Mesothelial cell of epicardium (in vitro differentiated cells): ENCODE results near the gene IFNA6. TPM values are rescaled to one million over a fixed set of nuclear protein-coding genes. Genes with fewer than 3 reads are reported as not detected.

ENCODE experiments used
- DNase-seq, 2 experiments: peaks; one replicate each; pipeline ENCODE4 v3.0.0; 2021; ENCODE audit warnings: low spot score in 2 of 2; ENCODE audit not compliant: unreplicated experiment in 2 of 2
- H3K27ac Mint-ChIP-seq: 2 replicates; pipeline ENCODE4 v1.8.0; 2021; ENCODE audit warnings: mixed read lengths
- H3K27me3 Mint-ChIP-seq: 2 replicates; pipeline ENCODE4 v1.8.0; 2021; ENCODE audit warnings: low read depth, mixed read lengths
- H3K36me3 Mint-ChIP-seq: 2 replicates; pipeline ENCODE4 v1.8.0; 2021; ENCODE audit warnings: mixed read lengths
- H3K4me1 Mint-ChIP-seq: 2 replicates; pipeline ENCODE4 v1.8.0; 2021; ENCODE audit warnings: mixed read lengths
- H3K4me3 Mint-ChIP-seq: 2 replicates; pipeline ENCODE4 v1.8.0; 2021; ENCODE audit warnings: mild to moderate bottlenecking, moderate library complexity, mixed read lengths
- H3K9me3 Mint-ChIP-seq: 2 replicates; pipeline ENCODE4 v1.8.0; 2021; ENCODE audit warnings: mixed read lengths
- total RNA-seq: library from RNA; stranded (reverse); gene quantifications from 3 replicates; pipeline ENCODE4 v1.2.1, GENCODE V29; 2021
- TF ChIP-seq, protein P1 (sequence below): fragments of 200-600 bp; sonication (generic); IDR thresholded peaks from one replicate; pipeline ENCODE4 v1.5.0; 2021; ENCODE audit warnings: antibody characterized with exemption; ENCODE audit not compliant: unreplicated experiment

IFNA6 gene
- total RNA-seq, 1 donor from 2014 or later: not detected

DNA sequence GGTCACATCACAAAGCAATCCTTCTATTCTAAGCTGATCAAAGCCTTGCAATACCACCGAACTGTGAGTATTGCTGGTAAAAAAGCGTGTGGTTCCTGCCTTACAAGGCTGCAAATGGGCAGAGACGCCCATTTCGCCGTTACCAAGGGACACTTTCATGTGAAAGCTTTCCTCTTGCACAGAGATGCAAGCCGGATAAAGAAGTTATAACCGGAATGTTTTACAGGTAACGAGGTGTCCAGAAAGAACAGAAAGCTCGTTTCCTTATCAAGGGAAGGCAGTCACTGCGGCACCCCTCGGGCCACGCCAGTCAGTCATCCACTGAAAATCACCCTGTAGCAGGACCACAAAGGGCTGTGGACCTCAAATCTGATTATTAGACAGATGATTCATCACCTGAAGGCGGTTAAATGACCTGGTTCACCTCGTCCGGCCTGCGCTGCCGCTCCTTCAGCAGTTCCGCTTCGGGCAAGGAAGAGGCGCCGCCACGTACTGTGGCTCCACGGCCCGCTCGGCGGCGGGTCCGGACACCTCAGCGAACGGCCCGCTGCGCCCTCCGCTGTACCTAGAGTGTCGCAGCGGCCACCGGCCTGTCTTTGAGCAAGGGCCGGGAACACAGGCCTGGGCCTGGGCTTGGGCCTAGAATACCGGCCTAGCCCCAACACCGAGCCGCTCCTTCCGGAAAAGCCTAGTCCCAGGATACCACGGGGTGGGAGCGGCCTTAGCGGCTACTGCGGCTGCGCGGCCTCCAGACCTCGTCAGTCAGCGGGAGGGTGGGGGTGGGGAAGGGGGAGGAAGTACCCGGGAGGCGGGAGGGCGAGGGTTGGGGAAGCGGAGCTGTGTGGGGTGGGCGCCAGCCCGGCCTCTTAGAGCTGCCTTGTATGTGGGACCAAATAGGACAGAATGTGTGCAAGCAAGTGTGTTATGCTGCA lies 15.7 kb downstream of the IFNA6 start, which contains the start of gene KLHL9:
Gene KLHL9 (minus strand): TSS at position 704 of the 932 bp plus-strand sequence. CDS start 545 bp downstream, at position 159.
- peak; percentile 86 to 91 for DNase-seq
- Mint-ChIP-seq H3K36me3 (peaks cover 7% of the 10 kb centered on the region), H3K9me3 (no peaks in the 10 kb centered on the region), H3K27me3 (peaks cover 2% of the 10 kb centered on the region), H3K27ac (peak within 1 kb of the TSS; percentile 97), H3K4me3 (peak within 1 kb of the TSS; percentile 88), H3K4me1 (peaks cover 50% of the 10 kb centered on the region)
- TF ChIP-seq, protein P1, sequence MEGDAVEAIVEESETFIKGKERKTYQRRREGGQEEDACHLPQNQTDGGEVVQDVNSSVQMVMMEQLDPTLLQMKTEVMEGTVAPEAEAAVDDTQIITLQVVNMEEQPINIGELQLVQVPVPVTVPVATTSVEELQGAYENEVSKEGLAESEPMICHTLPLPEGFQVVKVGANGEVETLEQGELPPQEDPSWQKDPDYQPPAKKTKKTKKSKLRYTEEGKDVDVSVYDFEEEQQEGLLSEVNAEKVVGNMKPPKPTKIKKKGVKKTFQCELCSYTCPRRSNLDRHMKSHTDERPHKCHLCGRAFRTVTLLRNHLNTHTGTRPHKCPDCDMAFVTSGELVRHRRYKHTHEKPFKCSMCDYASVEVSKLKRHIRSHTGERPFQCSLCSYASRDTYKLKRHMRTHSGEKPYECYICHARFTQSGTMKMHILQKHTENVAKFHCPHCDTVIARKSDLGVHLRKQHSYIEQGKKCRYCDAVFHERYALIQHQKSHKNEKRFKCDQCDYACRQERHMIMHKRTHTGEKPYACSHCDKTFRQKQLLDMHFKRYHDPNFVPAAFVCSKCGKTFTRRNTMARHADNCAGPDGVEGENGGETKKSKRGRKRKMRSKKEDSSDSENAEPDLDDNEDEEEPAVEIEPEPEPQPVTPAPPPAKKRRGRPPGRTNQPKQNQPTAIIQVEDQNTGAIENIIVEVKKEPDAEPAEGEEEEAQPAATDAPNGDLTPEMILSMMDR: no peak

DNA sequence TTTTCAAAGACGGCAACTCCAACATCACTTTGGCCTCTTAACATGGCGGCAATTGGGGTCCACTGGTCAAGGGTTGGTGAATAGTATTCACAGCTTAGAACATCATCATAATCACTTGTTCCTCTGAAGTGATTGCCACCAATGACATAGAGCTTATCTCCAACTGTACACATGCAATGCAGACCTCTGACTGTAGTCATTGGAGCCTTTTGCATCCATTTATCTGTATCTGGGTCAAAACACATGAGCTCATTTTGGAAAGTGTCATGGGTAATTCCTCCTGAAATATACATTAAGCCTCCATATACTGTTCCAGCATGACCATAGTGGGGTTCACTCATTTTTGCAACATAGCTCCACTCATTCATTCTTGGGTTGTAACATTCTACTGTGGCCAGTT lies 17.5 kb downstream of the IFNA6 start:
- DNase-seq: no peak
- TF ChIP-seq, protein P1: no peak
- Mint-ChIP-seq H3K27ac (peak overlapping the region; percentile 97), H3K4me1 (peaks cover 56% of the 10 kb centered on the region), H3K36me3 (peaks cover 7% of the 10 kb centered on the region), H3K9me3 (no peaks in the 10 kb centered on the region), H3K27me3 (no peaks in the 10 kb centered on the region), H3K4me3 (peak overlapping the region; percentile 88)

DNA sequence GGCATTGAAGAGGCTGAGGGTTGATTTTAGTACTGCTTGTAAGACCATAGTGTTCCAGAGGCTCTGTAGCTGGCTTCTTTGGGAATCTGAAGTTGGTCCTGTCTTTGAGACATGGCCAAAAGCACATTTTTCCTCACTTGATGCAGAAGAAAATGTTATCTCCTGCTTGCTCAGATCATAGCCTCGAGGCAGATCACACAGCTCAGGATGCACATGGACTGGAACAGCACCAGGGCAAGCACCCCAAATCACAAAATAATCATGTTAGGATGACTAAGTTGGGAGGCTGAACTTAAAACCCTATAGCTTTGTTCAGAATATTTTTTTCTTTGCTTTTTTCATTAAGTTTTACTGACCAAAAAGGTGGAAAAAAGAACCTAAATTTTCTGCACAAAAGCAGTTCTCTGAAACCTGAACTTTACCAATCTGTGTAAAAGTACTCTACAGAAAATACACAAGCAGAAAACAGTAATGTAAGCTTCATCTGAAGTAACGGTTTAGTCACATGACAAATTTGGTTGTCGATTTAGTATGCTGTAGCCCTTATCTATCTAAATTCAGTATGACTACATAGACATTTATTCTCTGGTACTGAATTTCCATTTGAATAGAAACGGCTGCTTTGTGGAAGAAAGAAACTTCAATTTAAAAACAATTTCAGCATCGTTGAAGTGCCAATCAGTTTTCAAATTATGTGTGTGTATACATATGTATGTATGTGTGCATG lies 18.8 kb downstream of the IFNA6 start:
- Mint-ChIP-seq H3K27ac (peak overlapping the region; percentile 25), H3K4me3 (peak overlapping the region; percentile 88), H3K4me1 (peaks cover 57% of the 10 kb centered on the region), H3K36me3 (peaks cover 7% of the 10 kb centered on the region), H3K27me3 (no peaks in the 10 kb centered on the region), H3K9me3 (no peaks in the 10 kb centered on the region)
- TF ChIP-seq, protein P1: no peak
- no peak for DNase-seq

DNA sequence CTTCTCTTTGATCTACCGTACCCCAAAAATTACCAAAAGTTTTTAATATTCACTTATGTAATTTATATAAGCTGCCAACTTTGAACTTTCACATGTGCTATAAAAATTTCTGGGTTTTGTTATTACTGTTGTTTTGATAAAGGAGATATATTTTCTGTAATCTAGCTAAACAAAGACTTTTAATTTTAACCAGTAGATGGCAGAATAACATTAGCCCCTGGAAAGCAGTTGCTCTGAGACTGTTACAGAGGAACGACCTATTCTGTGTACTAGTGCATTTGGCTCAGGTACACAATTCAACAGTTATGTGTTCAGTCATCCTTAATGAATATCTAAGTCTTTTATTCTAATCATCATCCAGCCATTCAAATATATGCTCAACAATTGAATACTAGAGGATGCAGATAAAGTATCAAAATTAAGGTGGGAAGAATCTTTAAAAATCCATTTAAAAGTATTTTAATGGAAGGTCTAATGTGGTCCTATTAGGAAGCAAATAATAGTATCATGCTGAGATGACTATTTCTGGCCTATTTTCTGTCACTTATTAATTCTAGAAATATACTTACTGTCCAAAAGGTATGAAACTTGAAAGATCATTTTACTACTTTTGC lies 24.1 kb downstream of the IFNA6 start:
- Mint-ChIP-seq H3K27me3 (no peaks in the 10 kb centered on the region), H3K4me1 (peaks cover 31% of the 10 kb centered on the region), H3K36me3 (peaks cover 16% of the 10 kb centered on the region), H3K9me3 (no peaks in the 10 kb centered on the region), H3K27ac (no peak overlapping the region), H3K4me3 (no peak overlapping the region)
- no peak for DNase-seq
- TF ChIP-seq, protein P1: peak; percentile 63

DNA sequence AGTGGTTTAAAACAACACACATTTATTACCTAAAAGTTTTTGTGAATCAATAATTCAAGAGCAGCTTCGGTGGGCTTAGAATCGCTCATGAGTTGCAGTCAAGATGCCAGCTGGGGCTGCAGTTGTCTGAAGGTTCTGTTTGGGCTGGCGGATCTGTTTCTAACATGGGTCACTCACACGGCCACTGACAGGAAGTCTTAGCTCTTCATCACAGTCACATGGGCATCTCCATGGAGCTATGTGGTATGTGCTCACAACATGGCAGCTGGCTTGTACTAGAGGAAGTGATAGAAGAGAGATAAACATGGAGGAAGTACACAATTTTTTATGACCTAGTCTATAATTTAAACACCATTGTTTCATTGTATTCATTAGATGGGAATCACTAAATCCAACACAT lies 26.6 kb downstream of the IFNA6 start:
- TF ChIP-seq, protein P1: no peak
- DNase-seq: no peak
- Mint-ChIP-seq H3K4me1 (peaks cover 19% of the 10 kb centered on the region), H3K36me3 (peaks cover 15% of the 10 kb centered on the region), H3K27me3 (no peaks in the 10 kb centered on the region), H3K27ac (no peak overlapping the region), H3K9me3 (no peaks in the 10 kb centered on the region), H3K4me3 (no peak overlapping the region)
